Loucy (cell line): ENCODE measurements around the gene TRAF3.

ENCODE experiments used
- H2AFZ ChIP-seq: fragments of 200-600 bp; sonication (generic); 2 replicates; pipeline ENCODE4 v1.6.0; 2016; ENCODE audit warnings: antibody characterized with exemption, mild to moderate bottlenecking, low read length, moderate library complexity
- H3F3A ChIP-seq: fragments of 200-600 bp; 2 replicates; pipeline ENCODE4 v1.6.0; 2016; ENCODE audit warnings: antibody characterized with exemption, low read depth, mild to moderate bottlenecking
- H3K27me3 ChIP-seq: fragments of 200-600 bp; sonication (generic); 2 replicates; pipeline ENCODE4 v1.6.1; 2014; ENCODE audit warnings: low read length, mild to moderate bottlenecking; ENCODE audit not compliant: insufficient read depth, poor library complexity, severe bottlenecking
- H3K36me3 ChIP-seq: fragments of 200-600 bp; sonication (generic); 2 replicates; pipeline ENCODE4 v1.6.1; 2016; ENCODE audit warnings: low read length; ENCODE audit not compliant: insufficient read depth
- H3K4me1 ChIP-seq: fragments of 200-600 bp; sonication (generic); 2 replicates; pipeline ENCODE4 v1.5.1; 2014; ENCODE audit warnings: low read length, mild to moderate bottlenecking; ENCODE audit not compliant: insufficient read depth, poor library complexity, severe bottlenecking
- H3K4me2 ChIP-seq: fragments of 200-600 bp; sonication (generic); 2 replicates; pipeline ENCODE4 v1.6.0; 2014; ENCODE audit warnings: antibody characterized with exemption, low read length, low read depth, mild to moderate bottlenecking; ENCODE audit not compliant: poor library complexity, severe bottlenecking
- H3K4me3 ChIP-seq: fragments of 200-600 bp; sonication (generic); 2 replicates; pipeline ENCODE4 v1.5.1; 2014; ENCODE audit warnings: low read length, mild to moderate bottlenecking, mixed read lengths; ENCODE audit not compliant: poor library complexity, severe bottlenecking
- H3K79me2 ChIP-seq: fragments of 200-600 bp; sonication (generic); 2 replicates; pipeline ENCODE4 v1.6.1; 2014; ENCODE audit warnings: low read length; ENCODE audit not compliant: insufficient read depth
- H3K9ac ChIP-seq: fragments of 200-600 bp; sonication (generic); 2 replicates; pipeline ENCODE4 v1.6.0; 2014; ENCODE audit warnings: mild to moderate bottlenecking, low read depth, low read length, moderate library complexity; ENCODE audit not compliant: poor library complexity, severe bottlenecking
- H3K9me2 ChIP-seq: fragments of 200-600 bp; sonication (generic); replicated peaks from 2 replicates; pipeline ENCODE4 v1.6.1; 2016; ENCODE audit warnings: low read depth, low read length, mixed read lengths
- H3K9me3 ChIP-seq: fragments of 200-600 bp; sonication (generic); 2 replicates; pipeline ENCODE4 v1.6.1; 2014; ENCODE audit warnings: mild to moderate bottlenecking, antibody characterized with exemption, low read length, low read depth; ENCODE audit not compliant: insufficient read depth
- H4K20me1 ChIP-seq: fragments of 200-600 bp; sonication (generic); 2 replicates; pipeline ENCODE4 v1.6.0; 2014; ENCODE audit warnings: antibody characterized with exemption, low read length, mild to moderate bottlenecking; ENCODE audit not compliant: insufficient read depth, poor library complexity, severe bottlenecking
- CTCF ChIP-seq: fragments of 200-600 bp; sonication (generic); conservative IDR thresholded peaks from 2 replicates; pipeline ENCODE4 v1.5.1; 2014; ENCODE audit warnings: mild to moderate bottlenecking, antibody characterized with exemption, low read length
- EZH2phosphoT487 ChIP-seq: fragments of 200-600 bp; IDR thresholded peaks from 2 replicates; pipeline ENCODE4 v1.6.1; 2018; ENCODE audit warnings: antibody characterized with exemption, mild to moderate bottlenecking, moderate library complexity, borderline replicate concordance

TRAF3 gene

GRCh38 chr14:102937331-102938175 is 160.3 kb downstream of the TRAF3 start:
- H3K27me3 ChIP-seq: no peaks in the 10 kb centered on the region
- TF ChIP-seq CTCF (no peak), EZH2phosphoT487 (no peak)
- H3K9me2 ChIP-seq: no peaks in the 10 kb centered on the region
- no peak overlapping the region for H3K9ac ChIP-seq
- H3K9me3 ChIP-seq: no peaks in the 10 kb centered on the region
- no peak overlapping the region for H2AFZ ChIP-seq
- H3F3A ChIP-seq: no peaks in the 10 kb centered on the region
- no peaks in the 10 kb centered on the region for H3K4me1 ChIP-seq
- no peak overlapping the region for H3K4me2 ChIP-seq
- no peaks in the 10 kb centered on the region for H3K79me2 ChIP-seq
- no peak overlapping the region for H3K4me3 ChIP-seq
- no peaks in the 10 kb centered on the region for H4K20me1 ChIP-seq
- no peaks in the 10 kb centered on the region for H3K36me3 ChIP-seq

- H2AFZ ChIP-seq: no peak overlapping the region
- no peaks in the 10 kb centered on the region for H3K4me1 ChIP-seq
- H3K9ac ChIP-seq: no peak overlapping the region
- H3K36me3 ChIP-seq: no peaks in the 10 kb centered on the region
- no peaks in the 10 kb centered on the region for H4K20me1 ChIP-seq
- no peak overlapping the region for H3K4me3 ChIP-seq
- no peaks in the 10 kb centered on the region for H3K27me3 ChIP-seq
- no peaks in the 10 kb centered on the region for H3F3A ChIP-seq
- H3K4me2 ChIP-seq: no peak overlapping the region
- H3K9me2 ChIP-seq: no peaks in the 10 kb centered on the region
- TF ChIP-seq CTCF: no peak
- H3K9me3 ChIP-seq: no peaks in the 10 kb centered on the region
- no peaks in the 10 kb centered on the region for H3K79me2 ChIP-seq
Observed at GRCh38 chr14:102938191-102938590, 160.9 kb downstream of the TRAF3 start.

GRCh38 chr14:102939329-102939728 is 162.1 kb downstream of the TRAF3 start:
- no peaks in the 10 kb centered on the region for H3K9me2 ChIP-seq
- no peaks in the 10 kb centered on the region for H3K27me3 ChIP-seq
- no peak overlapping the region for H3K4me2 ChIP-seq
- no peaks in the 10 kb centered on the region for H3K36me3 ChIP-seq
- H3K9me3 ChIP-seq: no peaks in the 10 kb centered on the region
- TF ChIP-seq CTCF (no peak), EZH2phosphoT487 (no peak)
- no peak overlapping the region for H2AFZ ChIP-seq
- H3K79me2 ChIP-seq: no peaks in the 10 kb centered on the region
- no peak overlapping the region for H3K9ac ChIP-seq
- no peaks in the 10 kb centered on the region for H3K4me1 ChIP-seq
- no peaks in the 10 kb centered on the region for H4K20me1 ChIP-seq
- H3F3A ChIP-seq: no peaks in the 10 kb centered on the region
- H3K4me3 ChIP-seq: no peak overlapping the region
